Fibroblast of lung (primary cell): ENCODE results near the gene DUSP8.

ENCODE experiments used
- EZH2 ChIP-seq: IDR thresholded peaks from 2 replicates; pipeline ENCODE4 v1.5.1; 2012; ENCODE audit warnings: low read length, control low read depth, mild to moderate bottlenecking; ENCODE audit errors: missing control alignments
- TF ChIP-seq, protein P1 (sequence below), 2 donors: IDR thresholded peaks in 1 of 2; conservative IDR thresholded peaks in 1 of 2; 1 replicate in 1 of 2; 2 replicates in 1 of 2; pipeline ENCODE4 v1.5.1; 2011 to 2012; ENCODE audit warnings: low read length in 2 of 2, control low read depth in 1 of 2, inconsistent platforms in 1 of 2, low read depth in 1 of 2, mild to moderate bottlenecking in 1 of 2

GRCh38 chr11:1565173-1565903, 6.7 kb downstream of the DUSP8 start:
- TF ChIP-seq, protein P1, sequence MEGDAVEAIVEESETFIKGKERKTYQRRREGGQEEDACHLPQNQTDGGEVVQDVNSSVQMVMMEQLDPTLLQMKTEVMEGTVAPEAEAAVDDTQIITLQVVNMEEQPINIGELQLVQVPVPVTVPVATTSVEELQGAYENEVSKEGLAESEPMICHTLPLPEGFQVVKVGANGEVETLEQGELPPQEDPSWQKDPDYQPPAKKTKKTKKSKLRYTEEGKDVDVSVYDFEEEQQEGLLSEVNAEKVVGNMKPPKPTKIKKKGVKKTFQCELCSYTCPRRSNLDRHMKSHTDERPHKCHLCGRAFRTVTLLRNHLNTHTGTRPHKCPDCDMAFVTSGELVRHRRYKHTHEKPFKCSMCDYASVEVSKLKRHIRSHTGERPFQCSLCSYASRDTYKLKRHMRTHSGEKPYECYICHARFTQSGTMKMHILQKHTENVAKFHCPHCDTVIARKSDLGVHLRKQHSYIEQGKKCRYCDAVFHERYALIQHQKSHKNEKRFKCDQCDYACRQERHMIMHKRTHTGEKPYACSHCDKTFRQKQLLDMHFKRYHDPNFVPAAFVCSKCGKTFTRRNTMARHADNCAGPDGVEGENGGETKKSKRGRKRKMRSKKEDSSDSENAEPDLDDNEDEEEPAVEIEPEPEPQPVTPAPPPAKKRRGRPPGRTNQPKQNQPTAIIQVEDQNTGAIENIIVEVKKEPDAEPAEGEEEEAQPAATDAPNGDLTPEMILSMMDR (conservative IDR thresholded peaks at IDR 0.05 in 1 of 2, IDR thresholded peaks at IDR 0.05 in 1 of 2; ENCODE audit: low read depth in 1 of 2, low read length in 2 of 2): no peak
- no peak for TF ChIP-seq EZH2
